GM12878 (cell line): ENCODE results near the gene TMUB2. TPM values are rescaled to one million over a fixed set of nuclear protein-coding genes. Genes with fewer than 3 reads are reported as not detected.
A peak's percentile ranks its signal among the peaks of the same experiment; 100 is the strongest.

ENCODE experiments used
- BCL3 ChIP-seq: IDR thresholded peaks from 2 replicates; pipeline ENCODE4 v1.6.1; 2011; ENCODE audit warnings: borderline replicate concordance, low read depth, mild to moderate bottlenecking, moderate library complexity, low read length; ENCODE audit not compliant: insufficient read depth, poor library complexity, severe bottlenecking
- CHD4 ChIP-seq: fragments of 200-600 bp; sonication (generic); IDR thresholded peaks from 2 replicates; pipeline ENCODE4 v1.6.1; 2016; ENCODE audit warnings: mild to moderate bottlenecking
- DPF2 ChIP-seq: fragments of 450-650 bp; IDR thresholded peaks from 2 replicates; pipeline ENCODE4 v1.6.1; 2017; ENCODE audit warnings: mild to moderate bottlenecking
- EGR1 ChIP-seq, 2 experiments: IDR thresholded peaks; 1 replicate in 1 of 2; 2 replicates in 1 of 2; pipeline ENCODE4 v1.6.1; 2011 to 2012; ENCODE audit warnings: low read depth in 2 of 2, low read length in 2 of 2, borderline replicate concordance in 1 of 2, mild to moderate bottlenecking in 1 of 2, moderate library complexity in 1 of 2
- GABPA ChIP-seq: IDR thresholded peaks from 2 replicates; pipeline ENCODE4 v1.6.1; 2014; ENCODE audit warnings: antibody characterized with exemption, low read depth, mild to moderate bottlenecking, inconsistent platforms
- IRF4 ChIP-seq: IDR thresholded peaks from 2 replicates; pipeline ENCODE4 v1.6.1; 2011; ENCODE audit warnings: low read depth, low read length
- IRF5 ChIP-seq: fragments of 450-650 bp; IDR thresholded peaks from 2 replicates; pipeline ENCODE4 v1.6.1; 2017; ENCODE audit warnings: borderline replicate concordance
- MYB ChIP-seq: fragments of 150-350 bp; IDR thresholded peaks from 2 replicates; pipeline ENCODE4 v1.6.1; 2014; ENCODE audit warnings: mild to moderate bottlenecking, low read depth, low read length, borderline replicate concordance
- NR2C2 ChIP-seq: IDR thresholded peaks from 2 replicates; pipeline ENCODE4 v1.6.1; 2011; ENCODE audit warnings: borderline replicate concordance, low read depth; ENCODE audit not compliant: control insufficient read depth, insufficient read length
- NR2F1 ChIP-seq: fragments of 450-650 bp; conservative IDR thresholded peaks from 2 replicates; pipeline ENCODE4 v1.6.1; 2017; ENCODE audit warnings: mild to moderate bottlenecking
- PBX3 ChIP-seq: IDR thresholded peaks from 2 replicates; pipeline ENCODE4 v1.6.1; 2011; ENCODE audit warnings: mild to moderate bottlenecking, low read depth, low read length, moderate library complexity; ENCODE audit not compliant: insufficient replicate concordance
- PML ChIP-seq: IDR thresholded peaks from 2 replicates; pipeline ENCODE4 v1.6.1; 2012; ENCODE audit warnings: low read length, inconsistent platforms
- SMAD1 ChIP-seq: fragments of 450-650 bp; IDR thresholded peaks from 2 replicates; pipeline ENCODE4 v1.6.1; 2018; ENCODE audit warnings: mild to moderate bottlenecking, low read depth; ENCODE audit not compliant: partially characterized antibody
- STAT3 ChIP-seq: IDR thresholded peaks from 2 replicates; pipeline ENCODE4 v1.6.1; 2011; ENCODE audit warnings: low read depth, low read length, improper control_type of control experiment
- TCF12 ChIP-seq: IDR thresholded peaks from 2 replicates; pipeline ENCODE4 v1.6.1; 2011; ENCODE audit warnings: low read depth, mild to moderate bottlenecking, low read length
- TCF3 ChIP-seq: IDR thresholded peaks from 2 replicates; pipeline ENCODE4 v1.6.1; 2012; ENCODE audit warnings: low read depth, mild to moderate bottlenecking, low read length, borderline replicate concordance; ENCODE audit not compliant: insufficient read depth
- ZBTB33 ChIP-seq: fragments of 450-650 bp; IDR thresholded peaks from 2 replicates; pipeline ENCODE4 v1.6.1; 2017; ENCODE audit warnings: mild to moderate bottlenecking
- ZNF217 ChIP-seq: fragments of 450-650 bp; IDR thresholded peaks from 2 replicates; pipeline ENCODE4 v1.6.1; 2017; ENCODE audit warnings: antibody characterized with exemption, mild to moderate bottlenecking
- ZNF687 ChIP-seq: fragments of 450-650 bp; IDR thresholded peaks from 2 replicates; pipeline ENCODE4 v1.6.1; 2017; ENCODE audit warnings: mild to moderate bottlenecking, moderate library complexity
- ZZZ3 ChIP-seq: IDR thresholded peaks from 2 replicates; pipeline ENCODE4 v1.6.1; 2011; ENCODE audit warnings: low read depth; ENCODE audit not compliant: control insufficient read depth, insufficient read length
- polyA plus RNA-seq, 11 experiments: library from polyadenylated mRNA; depleted of rRNA in 4 of 11; unstranded in 6 of 11; stranded (reverse) in 5 of 11; fragments of >200 nt; fragmentation: Nextera tagmentation in 4 of 11; fragmentation: Illumina TruSeq in 1 of 11; extraction: Ambion mirVana in 4 of 11; extraction: Trizol in 1 of 11; gene quantifications; 1 replicate in 1 of 11; 2 replicates in 10 of 11; pipeline versions ENCODE4 v1.2.1 to v1.2.3, GENCODE V29; 2011 to 2016; ENCODE audit warnings: inconsistent platforms in 2 of 11, missing spikeins in 2 of 11, low read depth in 1 of 11
- total RNA-seq, 4 experiments: library from RNA; depleted of rRNA in 3 of 4; stranded (reverse); fragments of >200 nt in 3 of 4; fragmentation: Illumina TruSeq in 1 of 4; extraction: Trizol in 1 of 4; gene quantifications; 2 replicates each; pipeline versions ENCODE4 v1.2.1 to v1.2.3, GENCODE V29; 2013 to 2021

The TMUB2 gene
- total and polyA plus RNA-seq, 10 of the 15 experiments (the other 5 are each of a cell fraction or from before 2014, with no cell fraction given) = 4.3 to 34.0 (median 20.0) TPM

GRCh38 chr17:44187131-44187899 is 543 bp downstream of the TMUB2 start (continued):
- TF ChIP-seq PBX3 = no peak
- TF ChIP-seq DPF2 = peak; percentile 45; the same call in 1 of the 2 replicates
- TF ChIP-seq TCF3 = no peak
- no peak for TF ChIP-seq ZZZ3
- no peak for TF ChIP-seq ZNF217
- TF ChIP-seq ZNF687 = no peak
- TF ChIP-seq MYB = no peak
- TF ChIP-seq ZBTB33 = no peak
- TF ChIP-seq CHD4 = no peak
- no peak for TF ChIP-seq TCF12
- TF ChIP-seq NR2F1 = 0 out of 2 replicates have a peak, but pooled peaks have one; percentile 52
- TF ChIP-seq NR2C2 = no peak
- no peak for TF ChIP-seq BCL3
- no peak for TF ChIP-seq SMAD1
- TF ChIP-seq IRF4 = no peak
- no peak for TF ChIP-seq GABPA
- no peak for TF ChIP-seq PML
- no peak for TF ChIP-seq EGR1 (IDR thresholded peaks at IDR 0.05; ENCODE audit: borderline replicate concordance in 1 of 2, low read depth in 2 of 2, low read length in 2 of 2)
- no peak for TF ChIP-seq IRF5
- no peak for TF ChIP-seq STAT3
